NB4 (cell line): Measurements from ENCODE around the gene LRMDA.

ENCODE experiments used
- POLR2A ChIP-seq: IDR thresholded peaks from 2 replicates; pipeline ENCODE4 v1.6.1; 2011; ENCODE audit warnings: mild to moderate bottlenecking; ENCODE audit not compliant: insufficient read length; ENCODE audit errors: extremely low read depth
- TF ChIP-seq, protein P1 (sequence below): IDR thresholded peaks from one replicate; pipeline ENCODE4 v1.5.1; 2012; ENCODE audit warnings: low read depth, low read length

DNA sequence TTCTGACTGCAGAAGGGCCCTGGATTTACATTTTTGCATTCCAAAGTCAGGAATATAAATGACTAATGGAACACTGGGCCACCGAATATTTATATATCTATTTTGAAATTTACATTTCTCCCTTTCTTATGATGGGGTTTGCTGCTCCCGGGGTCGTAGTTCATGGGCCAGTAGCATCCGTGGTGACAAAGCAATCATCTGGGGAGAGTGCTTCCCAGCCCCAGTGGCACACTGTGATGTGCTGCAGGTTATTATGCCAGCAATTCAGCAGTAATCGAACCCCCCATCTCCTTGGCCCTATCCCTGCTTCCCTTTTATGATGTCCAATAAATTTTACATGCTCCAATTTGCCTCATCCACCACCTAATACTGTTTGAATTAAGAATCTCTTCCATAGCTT, 837.5 kb downstream of the LRMDA start:
- no peak for TF ChIP-seq POLR2A
- TF ChIP-seq, protein P1, sequence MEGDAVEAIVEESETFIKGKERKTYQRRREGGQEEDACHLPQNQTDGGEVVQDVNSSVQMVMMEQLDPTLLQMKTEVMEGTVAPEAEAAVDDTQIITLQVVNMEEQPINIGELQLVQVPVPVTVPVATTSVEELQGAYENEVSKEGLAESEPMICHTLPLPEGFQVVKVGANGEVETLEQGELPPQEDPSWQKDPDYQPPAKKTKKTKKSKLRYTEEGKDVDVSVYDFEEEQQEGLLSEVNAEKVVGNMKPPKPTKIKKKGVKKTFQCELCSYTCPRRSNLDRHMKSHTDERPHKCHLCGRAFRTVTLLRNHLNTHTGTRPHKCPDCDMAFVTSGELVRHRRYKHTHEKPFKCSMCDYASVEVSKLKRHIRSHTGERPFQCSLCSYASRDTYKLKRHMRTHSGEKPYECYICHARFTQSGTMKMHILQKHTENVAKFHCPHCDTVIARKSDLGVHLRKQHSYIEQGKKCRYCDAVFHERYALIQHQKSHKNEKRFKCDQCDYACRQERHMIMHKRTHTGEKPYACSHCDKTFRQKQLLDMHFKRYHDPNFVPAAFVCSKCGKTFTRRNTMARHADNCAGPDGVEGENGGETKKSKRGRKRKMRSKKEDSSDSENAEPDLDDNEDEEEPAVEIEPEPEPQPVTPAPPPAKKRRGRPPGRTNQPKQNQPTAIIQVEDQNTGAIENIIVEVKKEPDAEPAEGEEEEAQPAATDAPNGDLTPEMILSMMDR = no peak
